ENCODE data around the gene TEAD2. TPM values are rescaled to one million over a fixed set of nuclear protein-coding genes. Genes with fewer than 3 reads are reported as not detected.
"Not testable (repeated sequence)": the region's sequence is repeated elsewhere in the genome, so short reads cannot be mapped to it uniquely, and the experiment has no call there.

The TEAD2 gene
- polyA plus RNA-seq, 1 donor from 2014 or later = 1.0 TPM

GRCh38 chr19:49309087-49309486 is 53.1 kb downstream of the TEAD2 start:
- no peaks in the 10 kb centered on the region for H3K9me3 ChIP-seq (ENCODE audit: low read length)
- no peaks in the 10 kb centered on the region for H3K27me3 ChIP-seq (ENCODE audit: insufficient read depth, low read depth, low read length)
- H4K20me1 ChIP-seq (ENCODE audit: insufficient read depth) = no peaks in the 10 kb centered on the region
- H3K36me3 ChIP-seq (ENCODE audit: insufficient read depth, low read length) = no peaks in the 10 kb centered on the region
- H3K4me2 ChIP-seq (ENCODE audit: low read length) = no peak overlapping the region
- H3K9me2 ChIP-seq (ENCODE audit: insufficient read depth, low read length) = no peaks in the 10 kb centered on the region
- no peak overlapping the region for H2AFZ ChIP-seq (ENCODE audit: low read depth, low read length)
- H3K9ac ChIP-seq (ENCODE audit: low read length) = no peak overlapping the region
- H3K79me2 ChIP-seq (replicated peaks; ENCODE audit: insufficient read depth, low read length) = no peaks in the 10 kb centered on the region
- no peak for TF ChIP-seq TAF1 (IDR thresholded peaks at IDR 0.05; ENCODE audit: low read depth)
- TF ChIP-seq EZH2 (IDR thresholded peaks at IDR 0.05; ENCODE audit: borderline replicate concordance, insufficient read depth, low read length, poor library complexity, severe bottlenecking) = no peak
- no peak for TF ChIP-seq MXI1 (conservative IDR thresholded peaks at IDR 0.05; ENCODE audit: poor library complexity, severe bottlenecking)
- TF ChIP-seq POLR2AphosphoS5 (IDR thresholded peaks at IDR 0.05) = no peak
- TF ChIP-seq SMC3 (conservative IDR thresholded peaks at IDR 0.05; ENCODE audit: poor library complexity) = no peak
- no peak for TF ChIP-seq RAD21 (conservative IDR thresholded peaks at IDR 0.05)
- TF ChIP-seq EP300 (conservative IDR thresholded peaks at IDR 0.05; ENCODE audit: poor library complexity, severe bottlenecking) = no peak
- no peak for TF ChIP-seq CTCF (IDR thresholded peaks at IDR 0.05; ENCODE audit: poor library complexity, severe bottlenecking)
- TF ChIP-seq REST (IDR thresholded peaks at IDR 0.05; ENCODE audit: borderline replicate concordance) = no peak
- no peak overlapping the region for H3K4me3 ChIP-seq (ENCODE audit: low read length)
- H3K27ac ChIP-seq (ENCODE audit: low read length) = no peak overlapping the region
- H3F3A ChIP-seq (ENCODE audit: insufficient read depth, low read length, poor library complexity, severe bottlenecking) = no peaks in the 10 kb centered on the region

- not testable (repeated sequence) for H3K36me3 ChIP-seq (ENCODE audit: insufficient read depth, low read length); H3F3A ChIP-seq (ENCODE audit: insufficient read depth, low read length, poor library complexity, severe bottlenecking); H3K9me3 ChIP-seq (ENCODE audit: low read length); H3K4me3 ChIP-seq (ENCODE audit: low read length); H3K4me2 ChIP-seq (ENCODE audit: low read length); H2AFZ ChIP-seq (ENCODE audit: low read depth, low read length); H3K9me2 ChIP-seq (ENCODE audit: insufficient read depth, low read length); H3K9ac ChIP-seq (ENCODE audit: low read length); H3K27me3 ChIP-seq (ENCODE audit: insufficient read depth, low read depth, low read length); H3K79me2 ChIP-seq (replicated peaks; ENCODE audit: insufficient read depth, low read length); H3K27ac ChIP-seq (ENCODE audit: low read length); H4K20me1 ChIP-seq (ENCODE audit: insufficient read depth)
Measured at GRCh38 chr19:49306734-49307133, 55.5 kb downstream of the TEAD2 start.

GRCh38 chr19:49301866-49302252 is 60.4 kb downstream of the TEAD2 start:
- no peak overlapping the region for H3K4me2 ChIP-seq (ENCODE audit: low read length)
- H3K9me2 ChIP-seq (ENCODE audit: insufficient read depth, low read length) = no peaks in the 10 kb centered on the region
- H3K27me3 ChIP-seq (ENCODE audit: insufficient read depth, low read depth, low read length) = no peaks in the 10 kb centered on the region
- H3K9ac ChIP-seq (ENCODE audit: low read length) = no peak overlapping the region
- TF ChIP-seq EP300 (conservative IDR thresholded peaks at IDR 0.05; ENCODE audit: poor library complexity, severe bottlenecking) (no peak), RAD21 (conservative IDR thresholded peaks at IDR 0.05) (no peak), TAF1 (IDR thresholded peaks at IDR 0.05; ENCODE audit: low read depth) (no peak), SMC3 (conservative IDR thresholded peaks at IDR 0.05; ENCODE audit: poor library complexity) (no peak), REST (IDR thresholded peaks at IDR 0.05; ENCODE audit: borderline replicate concordance) (no peak), POLR2AphosphoS5 (IDR thresholded peaks at IDR 0.05) (no peak), EZH2 (IDR thresholded peaks at IDR 0.05; ENCODE audit: borderline replicate concordance, insufficient read depth, low read length, poor library complexity, severe bottlenecking) (no peak), MXI1 (conservative IDR thresholded peaks at IDR 0.05; ENCODE audit: poor library complexity, severe bottlenecking) (no peak)
- no peak overlapping the region for H2AFZ ChIP-seq (ENCODE audit: low read depth, low read length)
- no peak overlapping the region for H3K4me3 ChIP-seq (ENCODE audit: low read length)
- H4K20me1 ChIP-seq (ENCODE audit: insufficient read depth) = no peaks in the 10 kb centered on the region
- no peaks in the 10 kb centered on the region for H3K79me2 ChIP-seq (replicated peaks; ENCODE audit: insufficient read depth, low read length)
- H3K36me3 ChIP-seq (ENCODE audit: insufficient read depth, low read length) = no peaks in the 10 kb centered on the region
- H3K9me3 ChIP-seq (ENCODE audit: low read length) = no peaks in the 10 kb centered on the region
- H3F3A ChIP-seq (ENCODE audit: insufficient read depth, low read length, poor library complexity, severe bottlenecking) = no peaks in the 10 kb centered on the region
- H3K27ac ChIP-seq (ENCODE audit: low read length) = no peak overlapping the region

All from neural cell (in vitro differentiated cells).